Activated CD4-positive, alpha-beta memory T cell treated with anti-CD3 and anti-CD28 coated beads, Interleukin-2, amount 10 ng/mL, durations not matched to agents 7 days and 5 days (primary cell): ENCODE results near the gene VEGFD. TPM values are rescaled to one million over a fixed set of nuclear protein-coding genes. Genes with fewer than 3 reads are reported as not detected.
"Not testable (repeated sequence)": the region's sequence is repeated elsewhere in the genome, so short reads cannot be mapped to it uniquely, and the experiment has no call there.

Source experiments
- CTCF ChIA-PET: fragments of 350-600 bp; sonication (Branson Sonifier 250); formaldehyde crosslinking; loops from one replicate; lab custom pipeline; 2021; ENCODE audit warnings: antibody characterized with exemption, inconsistent platforms; lab: Charles Lee
- POLR2A ChIA-PET: fragments of 350-600 bp; sonication (Branson Sonifier 250); formaldehyde crosslinking; loops from one replicate; lab custom pipeline; 2021; ENCODE audit warnings: antibody characterized with exemption; lab: Charles Lee
- DNase-seq: peaks from one replicate; pipeline ENCODE4 v3.0.0-alpha.2; 2020
- H3K27ac Mint-ChIP-seq: one replicate; pipeline ENCODE4 v1.8.0; 2021; ENCODE audit warnings: mild to moderate bottlenecking, mixed read lengths
- H3K27me3 Mint-ChIP-seq: one replicate; pipeline ENCODE4 v1.8.0; 2021; ENCODE audit warnings: mixed read lengths
- H3K36me3 Mint-ChIP-seq: one replicate; pipeline ENCODE4 v1.8.0; 2021; ENCODE audit warnings: low read depth, mixed read lengths
- H3K4me1 Mint-ChIP-seq: one replicate; pipeline ENCODE4 v1.8.0; 2021; ENCODE audit warnings: mixed read lengths
- H3K4me3 Mint-ChIP-seq: one replicate; pipeline ENCODE4 v1.8.0; 2021; ENCODE audit warnings: mild to moderate bottlenecking, mixed read lengths
- H3K9me3 Mint-ChIP-seq: one replicate; pipeline ENCODE4 v1.8.0; 2021; ENCODE audit warnings: mixed read lengths
- total RNA-seq, 2 experiments: library from RNA; stranded (reverse); gene quantifications; one replicate each; pipeline ENCODE4 v1.2.3, GENCODE V29; 2021

VEGFD gene
- total RNA-seq, 2 experiments from 2014 or later: 0.10 TPM; not detected in 1

- peaks cover 42% of the 10 kb centered on the region for H3K36me3 Mint-ChIP-seq
- no peaks in the 10 kb centered on the region for H3K4me1 Mint-ChIP-seq
- no peaks in the 10 kb centered on the region for H3K9me3 Mint-ChIP-seq
- POLR2A ChIA-PET: no interaction called here
- no peak overlapping the region for H3K4me3 Mint-ChIP-seq
- no peak overlapping the region for H3K27ac Mint-ChIP-seq
- CTCF ChIA-PET: no interaction called here
- H3K27me3 Mint-ChIP-seq: no peaks in the 10 kb centered on the region
- no peak for DNase-seq
Observed at GRCh38 chrX:15320297-15320696, 63.9 kb downstream of the VEGFD start.

- Mint-ChIP-seq H3K36me3 (peaks cover 37% of the 10 kb centered on the region), H3K4me3 (no peak overlapping the region), H3K9me3 (no peaks in the 10 kb centered on the region), H3K4me1 (no peaks in the 10 kb centered on the region), H3K27ac (no peak overlapping the region), H3K27me3 (no peaks in the 10 kb centered on the region)
- CTCF ChIA-PET: no interaction called here
- POLR2A ChIA-PET: no interaction called here
- DNase-seq: no peak
Observed at GRCh38 chrX:15319075-15319474, 65.1 kb downstream of the VEGFD start.

- CTCF ChIA-PET: no interaction called here
- H3K4me3 Mint-ChIP-seq: no peak within 1 kb of the TSS
- no peak for DNase-seq
- H3K27me3 Mint-ChIP-seq: no peaks in the 10 kb centered on the region
- no peaks in the 10 kb centered on the region for H3K9me3 Mint-ChIP-seq
- H3K36me3 Mint-ChIP-seq: peaks cover 13% of the 10 kb centered on the region
- no peak within 1 kb of the TSS for H3K27ac Mint-ChIP-seq
- no peaks in the 10 kb centered on the region for H3K4me1 Mint-ChIP-seq
- POLR2A ChIA-PET: no interaction called here
Observed at GRCh38 chrX:15315509-15315908, 68.7 kb downstream of the VEGFD start, which contains the start of gene ASB11. TSS of gene ASB11 (minus strand) at chrX:15315640. CDS start at chrX:15315605, 35 bp downstream.

GRCh38 chrX:15314472-15314871, 69.7 kb downstream of the VEGFD start:
- Mint-ChIP-seq H3K27me3 (no peaks in the 10 kb centered on the region), H3K4me3 (no peak overlapping the region), H3K4me1 (no peaks in the 10 kb centered on the region), H3K36me3 (peaks cover 8% of the 10 kb centered on the region), H3K9me3 (no peaks in the 10 kb centered on the region), H3K27ac (no peak overlapping the region)
- ChIA-PET CTCF (no interaction called here), POLR2A (no interaction called here)
- no peak for DNase-seq

- no peaks in the 10 kb centered on the region for H3K9me3 Mint-ChIP-seq
- H3K27ac Mint-ChIP-seq: no peak overlapping the region
- no peak overlapping the region for H3K4me3 Mint-ChIP-seq
- DNase-seq: no peak
- POLR2A ChIA-PET: no interaction called here
- no peaks in the 10 kb centered on the region for H3K36me3 Mint-ChIP-seq
- no peaks in the 10 kb centered on the region for H3K27me3 Mint-ChIP-seq
- CTCF ChIA-PET: no interaction called here
- H3K4me1 Mint-ChIP-seq: no peaks in the 10 kb centered on the region
Observed at GRCh38 chrX:15311119-15311518, 73.1 kb downstream of the VEGFD start.

GRCh38 chrX:15310117-15310516, 74.1 kb downstream of the VEGFD start:
- ChIA-PET CTCF (no interaction called here), POLR2A (no interaction called here)
- no peaks in the 10 kb centered on the region for H3K9me3 Mint-ChIP-seq
- H3K4me3 Mint-ChIP-seq: no peak overlapping the region
- H3K4me1 Mint-ChIP-seq: no peaks in the 10 kb centered on the region
- no peak for DNase-seq
- H3K27ac Mint-ChIP-seq: no peak overlapping the region
- H3K27me3 Mint-ChIP-seq: no peaks in the 10 kb centered on the region
- H3K36me3 Mint-ChIP-seq: no peaks in the 10 kb centered on the region

- H3K36me3 Mint-ChIP-seq, CTCF ChIA-PET, H3K27me3 Mint-ChIP-seq, H3K4me3 Mint-ChIP-seq, H3K9me3 Mint-ChIP-seq, DNase-seq, H3K27ac Mint-ChIP-seq, POLR2A ChIA-PET: not testable (repeated sequence)
- peaks cover 12% of the 10 kb centered on the region for H3K4me1 Mint-ChIP-seq
Observed at GRCh38 chrX:15305899-15306298, 78.3 kb downstream of the VEGFD start.

- no peak overlapping the region for H3K27ac Mint-ChIP-seq
Observed at GRCh38 chrX:15301924-15302323, 82.3 kb downstream of the VEGFD start.

GRCh38 chrX:15299941-15300851, 84.0 kb downstream of the VEGFD start:
- no peak overlapping the region for H3K4me3 Mint-ChIP-seq
- no peak for DNase-seq
- no peaks in the 10 kb centered on the region for H3K36me3 Mint-ChIP-seq
- no peak overlapping the region for H3K27ac Mint-ChIP-seq
- H3K9me3 Mint-ChIP-seq: no peaks in the 10 kb centered on the region
- H3K27me3 Mint-ChIP-seq: no peaks in the 10 kb centered on the region
- peaks cover 21% of the 10 kb centered on the region for H3K4me1 Mint-ChIP-seq
- POLR2A ChIA-PET: no interaction called here
- CTCF ChIA-PET: interaction anchor here (0.7 to 2.6 kb wide), 5 partner anchors 10 to 167 kb away, joined by 3 to 9 read pairs (median 3); partner anchors contain the start of gene PIGA

More at GRCh38 chrX:15301924-15302323, 82.3 kb downstream of the VEGFD start:
- Mint-ChIP-seq H3K4me3 (no peak overlapping the region), H3K36me3 (no peaks in the 10 kb centered on the region), H3K4me1 (peaks cover 21% of the 10 kb centered on the region), H3K27me3 (no peaks in the 10 kb centered on the region), H3K9me3 (no peaks in the 10 kb centered on the region)
- peak; percentile 43 for DNase-seq
- ChIA-PET POLR2A (interaction anchor here (0.9 kb wide), 2 partner anchors 33 to 57 kb away, joined by 3 to 4 read pairs; no protein-coding TSS in a partner anchor), CTCF (no interaction called here)

- Mint-ChIP-seq H3K4me1 (peaks cover 21% of the 10 kb centered on the region), H3K4me3 (no peak overlapping the region), H3K27ac (no peak overlapping the region), H3K9me3 (no peaks in the 10 kb centered on the region), H3K27me3 (no peaks in the 10 kb centered on the region), H3K36me3 (no peaks in the 10 kb centered on the region)
- CTCF ChIA-PET: interaction anchor here (0.6 to 2.6 kb wide), 2 partner anchors 162 to 169 kb away, joined by 4 to 9 read pairs; no protein-coding TSS in a partner anchor
- DNase-seq: no peak
- POLR2A ChIA-PET: no interaction called here
Observed at GRCh38 chrX:15298780-15299179, 85.4 kb downstream of the VEGFD start.

- no peak for DNase-seq
- H3K4me1 Mint-ChIP-seq: peaks cover 21% of the 10 kb centered on the region
- CTCF ChIA-PET: interaction anchor here (0.6 kb wide), 1 partner anchor 163 kb away, joined by 4 read pairs; no protein-coding TSS in a partner anchor
- no peak overlapping the region for H3K27ac Mint-ChIP-seq
- H3K27me3 Mint-ChIP-seq: no peaks in the 10 kb centered on the region
- no peaks in the 10 kb centered on the region for H3K9me3 Mint-ChIP-seq
- POLR2A ChIA-PET: no interaction called here
- no peaks in the 10 kb centered on the region for H3K36me3 Mint-ChIP-seq
- no peak overlapping the region for H3K4me3 Mint-ChIP-seq
Observed at GRCh38 chrX:15298201-15298600, 86.0 kb downstream of the VEGFD start.
